OCI-LY1 (cell line): ENCODE results near the gene LIPC.

Source experiments
- EZH2 ChIP-seq: fragments of 200-600 bp; sonication (generic), shearing (Covaris generic); IDR thresholded peaks from 2 replicates; pipeline ENCODE4 v1.8.0; 2017; ENCODE audit warnings: borderline replicate concordance, mixed run types, mild to moderate bottlenecking, antibody characterized with exemption, low read length, moderate library complexity, mixed read lengths
- TF ChIP-seq, protein P1 (sequence below): fragments of 200-600 bp; sonication (generic), shearing (Covaris generic); IDR thresholded peaks from 2 replicates; pipeline ENCODE4 v1.5.1; 2017; ENCODE audit warnings: mild to moderate bottlenecking, antibody characterized with exemption, low read length, moderate library complexity, mixed read lengths

DNA sequence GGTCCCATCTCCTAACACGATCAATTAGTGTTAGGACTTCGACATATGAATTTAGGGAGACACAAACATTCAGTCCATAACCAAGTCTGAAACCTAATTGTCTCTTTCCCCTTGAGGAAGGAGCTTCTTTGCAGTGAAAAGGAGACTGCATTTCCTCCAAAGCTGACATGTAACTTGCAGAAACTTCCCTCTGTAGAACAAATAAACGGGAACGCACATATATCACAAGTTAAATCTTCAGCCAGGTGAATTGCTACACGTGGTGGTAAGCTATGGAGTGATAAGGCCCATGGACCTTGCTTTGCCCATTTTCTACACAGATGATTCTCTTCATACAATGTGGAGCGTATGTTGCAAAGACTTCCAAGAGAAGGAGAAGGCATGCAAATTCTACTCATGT lies 47.1 kb upstream of the LIPC start:
- TF ChIP-seq, protein P1, sequence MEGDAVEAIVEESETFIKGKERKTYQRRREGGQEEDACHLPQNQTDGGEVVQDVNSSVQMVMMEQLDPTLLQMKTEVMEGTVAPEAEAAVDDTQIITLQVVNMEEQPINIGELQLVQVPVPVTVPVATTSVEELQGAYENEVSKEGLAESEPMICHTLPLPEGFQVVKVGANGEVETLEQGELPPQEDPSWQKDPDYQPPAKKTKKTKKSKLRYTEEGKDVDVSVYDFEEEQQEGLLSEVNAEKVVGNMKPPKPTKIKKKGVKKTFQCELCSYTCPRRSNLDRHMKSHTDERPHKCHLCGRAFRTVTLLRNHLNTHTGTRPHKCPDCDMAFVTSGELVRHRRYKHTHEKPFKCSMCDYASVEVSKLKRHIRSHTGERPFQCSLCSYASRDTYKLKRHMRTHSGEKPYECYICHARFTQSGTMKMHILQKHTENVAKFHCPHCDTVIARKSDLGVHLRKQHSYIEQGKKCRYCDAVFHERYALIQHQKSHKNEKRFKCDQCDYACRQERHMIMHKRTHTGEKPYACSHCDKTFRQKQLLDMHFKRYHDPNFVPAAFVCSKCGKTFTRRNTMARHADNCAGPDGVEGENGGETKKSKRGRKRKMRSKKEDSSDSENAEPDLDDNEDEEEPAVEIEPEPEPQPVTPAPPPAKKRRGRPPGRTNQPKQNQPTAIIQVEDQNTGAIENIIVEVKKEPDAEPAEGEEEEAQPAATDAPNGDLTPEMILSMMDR, result no peak
- TF ChIP-seq EZH2, result no peak
